ENCODE data around the gene GPLD1.
"Not testable (repeated sequence)": the region's sequence is repeated elsewhere in the genome, so short reads cannot be mapped to it uniquely, and the experiment has no call there.

Gene GPLD1

GRCh38 chr6:24489470-24489869 is at the start of gene GPLD1:
GPLD1 (minus strand) TSS chr6:24489578; CDS start chr6:24489511, 67 bp downstream.
- no peak for DNase-seq

- no peak for DNase-seq
These were observed 48.5 kb upstream of the GPLD1 start for GRCh38 chr6:24537771-24538385.

- DNase-seq, result no peak
These were observed 47.8 kb upstream of the GPLD1 start for GRCh38 chr6:24537082-24537699.

GRCh38 chr6:24536466-24536865 is 47.1 kb upstream of the GPLD1 start:
- no peak for DNase-seq

GRCh38 chr6:24535210-24535609 is 45.8 kb upstream of the GPLD1 start:
- DNase-seq, result no peak

- DNase-seq, result no peak
These were observed 45.0 kb upstream of the GPLD1 start for GRCh38 chr6:24534329-24534728.

- DNase-seq, result no peak
These were observed 40.6 kb upstream of the GPLD1 start for GRCh38 chr6:24529985-24530384.

- peak; percentile 30 for DNase-seq
These were observed 35.4 kb upstream of the GPLD1 start for GRCh38 chr6:24524805-24525204.

GRCh38 chr6:24524329-24524728 is 35.0 kb upstream of the GPLD1 start:
- no peak for DNase-seq

GRCh38 chr6:24522228-24523176 is 33.1 kb upstream of the GPLD1 start:
- no peak for DNase-seq

GRCh38 chr6:24520929-24521546 is 31.7 kb upstream of the GPLD1 start:
- peak; percentile 59 for DNase-seq

- DNase-seq, result no peak
These were observed 28.5 kb upstream of the GPLD1 start for GRCh38 chr6:24517659-24518543.

- no peak for DNase-seq
These were observed 24.2 kb upstream of the GPLD1 start for GRCh38 chr6:24513602-24514001.

GRCh38 chr6:24511976-24512375 is 22.6 kb upstream of the GPLD1 start:
- not testable (repeated sequence) for DNase-seq

- no peak for DNase-seq
These were observed 17.6 kb upstream of the GPLD1 start for GRCh38 chr6:24506814-24507520.

GRCh38 chr6:24504649-24505586 is 15.5 kb upstream of the GPLD1 start:
- DNase-seq, result no peak

GRCh38 chr6:24504287-24504648 is 14.9 kb upstream of the GPLD1 start:
- no peak for DNase-seq

GRCh38 chr6:24501914-24502313 is 12.5 kb upstream of the GPLD1 start:
- no peak for DNase-seq

- no peak for DNase-seq
These were observed 12.0 kb upstream of the GPLD1 start for GRCh38 chr6:24501374-24501773.

- DNase-seq, result no peak
These were observed 11.3 kb upstream of the GPLD1 start for GRCh38 chr6:24500683-24501082.
